ENCODE measurements around the gene JAK3. TPM values are rescaled to one million over a fixed set of nuclear protein-coding genes. Genes with fewer than 3 reads are reported as not detected.
A peak's percentile ranks its signal among the peaks of the same experiment; 100 is the strongest.

JAK3 gene
- total RNA-seq, 4 donors from 2014 or later: 1.0 to 4.0 (median 1.7) TPM

GRCh38 chr19:17841810-17842662 lies 5.7 kb downstream of the JAK3 start:
- Histone ChIP-seq H3K9me3 (no peaks in the 10 kb centered on the region), H3K27ac (no peak overlapping the region), H3K36me3 (peaks cover 4% of the 10 kb centered on the region), H3K27me3 (peaks cover 20% of the 10 kb centered on the region), H3K4me3 (peak overlapping the region; percentile 26), H3K4me1 (peaks cover 15% of the 10 kb centered on the region)
- WGBS: 18% methylated on average over 32 of the region's 56 CpGs
- TF ChIP-seq POLR2AphosphoS5 (IDR thresholded peaks at IDR 0.05): no peak
- no peak for TF ChIP-seq EP300 (IDR thresholded peaks at IDR 0.05)
- TF ChIP-seq, protein P1, sequence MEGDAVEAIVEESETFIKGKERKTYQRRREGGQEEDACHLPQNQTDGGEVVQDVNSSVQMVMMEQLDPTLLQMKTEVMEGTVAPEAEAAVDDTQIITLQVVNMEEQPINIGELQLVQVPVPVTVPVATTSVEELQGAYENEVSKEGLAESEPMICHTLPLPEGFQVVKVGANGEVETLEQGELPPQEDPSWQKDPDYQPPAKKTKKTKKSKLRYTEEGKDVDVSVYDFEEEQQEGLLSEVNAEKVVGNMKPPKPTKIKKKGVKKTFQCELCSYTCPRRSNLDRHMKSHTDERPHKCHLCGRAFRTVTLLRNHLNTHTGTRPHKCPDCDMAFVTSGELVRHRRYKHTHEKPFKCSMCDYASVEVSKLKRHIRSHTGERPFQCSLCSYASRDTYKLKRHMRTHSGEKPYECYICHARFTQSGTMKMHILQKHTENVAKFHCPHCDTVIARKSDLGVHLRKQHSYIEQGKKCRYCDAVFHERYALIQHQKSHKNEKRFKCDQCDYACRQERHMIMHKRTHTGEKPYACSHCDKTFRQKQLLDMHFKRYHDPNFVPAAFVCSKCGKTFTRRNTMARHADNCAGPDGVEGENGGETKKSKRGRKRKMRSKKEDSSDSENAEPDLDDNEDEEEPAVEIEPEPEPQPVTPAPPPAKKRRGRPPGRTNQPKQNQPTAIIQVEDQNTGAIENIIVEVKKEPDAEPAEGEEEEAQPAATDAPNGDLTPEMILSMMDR (IDR thresholded peaks at IDR 0.05): no peak
- no peak for TF ChIP-seq POLR2A (IDR thresholded peaks at IDR 0.05)
- peak in 1 of 2 donors; percentile 77 for DNase-seq (ENCODE audit: low spot score in 2 of 2)

DNA sequence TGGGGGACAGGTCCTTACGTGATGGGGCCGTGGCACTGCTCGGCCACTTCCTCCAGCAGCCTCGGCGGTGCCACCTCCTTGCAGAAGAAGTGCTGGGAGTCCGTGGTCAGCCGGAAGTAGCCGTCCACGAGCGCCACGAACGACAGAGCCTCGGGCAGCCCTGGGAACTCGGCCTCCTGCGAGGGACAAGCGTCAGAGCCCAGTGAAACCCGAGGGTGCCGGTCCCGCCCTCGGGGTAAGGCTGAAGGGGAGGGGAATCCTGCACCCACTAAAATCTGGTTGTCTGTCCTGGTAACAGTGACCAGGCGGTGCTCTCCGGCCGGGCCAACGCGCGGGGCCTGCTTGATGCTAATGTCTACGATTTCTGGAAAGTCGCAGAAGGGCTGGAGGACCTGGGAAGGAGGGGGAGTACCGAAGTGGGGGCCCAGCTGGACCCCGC lies 6.4 kb downstream of the JAK3 start:
- Histone ChIP-seq H3K9me3 (no peaks in the 10 kb centered on the region), H3K27ac (no peak overlapping the region), H3K4me3 (peak overlapping the region; percentile 26), H3K27me3 (peaks cover 20% of the 10 kb centered on the region), H3K36me3 (peaks cover 4% of the 10 kb centered on the region), H3K4me1 (peaks cover 14% of the 10 kb centered on the region)
- WGBS: 44% methylated on average over 15 of the region's 30 CpGs
- TF ChIP-seq POLR2A (IDR thresholded peaks at IDR 0.05): no peak
- TF ChIP-seq, protein P1 (IDR thresholded peaks at IDR 0.05): no peak
- peak in 1 of 2 donors; percentile 61 for DNase-seq (ENCODE audit: low spot score in 2 of 2)

DNA sequence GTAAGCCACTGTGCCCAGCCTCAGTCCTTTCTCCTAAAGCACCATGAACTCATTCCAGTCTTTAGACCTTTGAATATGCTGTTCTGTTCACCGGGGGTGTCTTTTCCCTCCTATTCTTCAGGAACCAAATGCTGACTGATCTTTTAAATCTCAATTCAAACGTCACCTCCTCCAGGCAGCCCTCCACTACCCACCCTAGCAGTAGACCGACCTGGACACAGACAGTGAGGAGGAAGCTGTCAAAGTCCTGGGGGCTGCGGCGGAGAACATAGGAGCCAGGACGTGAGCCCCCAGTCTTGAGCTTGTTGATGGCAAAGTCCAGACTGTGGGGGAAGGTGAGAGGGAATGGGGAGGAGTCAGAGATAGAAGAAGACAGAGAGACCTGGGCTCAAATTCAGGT lies 7.8 kb downstream of the JAK3 start:
- Histone ChIP-seq H3K4me1 (peaks cover 14% of the 10 kb centered on the region), H3K4me3 (no peak overlapping the region), H3K9me3 (no peaks in the 10 kb centered on the region), H3K27ac (no peak overlapping the region), H3K36me3 (peaks cover 4% of the 10 kb centered on the region), H3K27me3 (peaks cover 20% of the 10 kb centered on the region)
- no peak for DNase-seq (ENCODE audit: low spot score in 2 of 2)
- WGBS: 90% methylated on average over 6 of the region's 6 CpGs
- TF ChIP-seq, protein P1 (IDR thresholded peaks at IDR 0.05): no peak
- no peak for TF ChIP-seq POLR2A (IDR thresholded peaks at IDR 0.05)
- TF ChIP-seq POLR2AphosphoS5 (IDR thresholded peaks at IDR 0.05): no peak
- TF ChIP-seq EP300 (IDR thresholded peaks at IDR 0.05): no peak

DNA sequence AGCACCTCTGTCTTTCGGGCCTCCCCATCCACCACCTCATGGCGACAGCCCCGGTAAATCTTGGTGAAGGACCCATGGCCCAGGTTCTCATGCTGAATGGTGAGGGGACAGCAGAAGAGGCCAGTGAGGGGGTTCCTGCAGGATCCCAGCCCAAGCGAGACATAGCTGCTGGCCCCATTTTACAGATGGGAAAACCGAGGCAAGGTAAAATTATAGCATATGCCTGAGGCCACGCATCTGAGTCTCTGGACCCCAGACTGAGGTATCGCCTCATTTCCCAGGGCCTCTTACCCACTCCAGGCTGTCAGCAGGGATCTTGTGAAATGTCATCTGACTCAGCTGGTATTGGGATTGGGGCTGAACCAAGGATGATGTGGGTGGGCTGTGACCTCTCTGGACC lies 9.8 kb downstream of the JAK3 start:
- DNase-seq (ENCODE audit: low spot score in 2 of 2): no peak
- 96% methylated on average over 7 of the region's 7 CpGs for WGBS
- no peak overlapping the region for H3K27ac ChIP-seq
- H3K36me3 ChIP-seq: peaks cover 4% of the 10 kb centered on the region
- no peaks in the 10 kb centered on the region for H3K9me3 ChIP-seq
- H3K4me1 ChIP-seq: peaks cover 14% of the 10 kb centered on the region
- H3K4me3 ChIP-seq: no peak overlapping the region
- TF ChIP-seq EP300 (IDR thresholded peaks at IDR 0.05) (no peak), POLR2A (IDR thresholded peaks at IDR 0.05) (no peak), POLR2AphosphoS5 (IDR thresholded peaks at IDR 0.05) (no peak)
- TF ChIP-seq, protein P1 (IDR thresholded peaks at IDR 0.05): no peak
- peaks cover 19% of the 10 kb centered on the region for H3K27me3 ChIP-seq

DNA sequence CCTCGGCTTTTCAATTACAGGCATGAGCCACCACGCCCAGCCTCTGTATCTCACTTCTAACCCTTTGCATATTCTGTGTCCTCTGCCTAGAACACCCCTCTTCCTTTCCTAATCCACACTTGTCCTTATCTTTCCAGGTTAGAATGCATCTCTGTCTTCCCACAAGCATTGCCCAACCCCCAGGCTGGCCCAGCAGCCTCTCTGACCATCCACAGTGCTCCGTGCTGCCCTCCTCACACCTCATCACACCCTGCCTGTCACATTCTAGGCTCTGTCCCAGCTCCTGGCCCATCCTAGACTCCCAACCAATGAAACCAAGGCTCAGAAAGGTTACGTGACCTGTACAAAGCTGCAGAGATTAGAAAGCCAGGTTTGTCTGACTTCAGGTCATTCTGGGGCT lies 11.3 kb downstream of the JAK3 start:
- 69% methylated on average over 4 of the region's 4 CpGs for WGBS
- peaks cover 2% of the 10 kb centered on the region for H3K4me1 ChIP-seq
- peaks cover 7% of the 10 kb centered on the region for H3K27me3 ChIP-seq
- H3K27ac ChIP-seq: no peak overlapping the region
- peaks cover 4% of the 10 kb centered on the region for H3K36me3 ChIP-seq
- TF ChIP-seq EP300 (IDR thresholded peaks at IDR 0.05): no peak
- no peak for TF ChIP-seq POLR2A (IDR thresholded peaks at IDR 0.05)
- TF ChIP-seq, protein P1 (IDR thresholded peaks at IDR 0.05): no peak
- no peak for TF ChIP-seq POLR2AphosphoS5 (IDR thresholded peaks at IDR 0.05)
- no peak overlapping the region for H3K4me3 ChIP-seq
- no peak for DNase-seq (ENCODE audit: low spot score in 2 of 2)
- H3K9me3 ChIP-seq: no peaks in the 10 kb centered on the region

Measured in suprapubic skin (tissue), 4 donors.